Gastrocnemius medialis (tissue), 4 donors: ENCODE results near the gene ATP9A.

Experiments used
- CTCF ChIP-seq, 5 experiments: fragments of 450-650 bp in 3 of 5; fragments of 200-600 bp in 2 of 5; sonication (generic) in 2 of 5; IDR thresholded peaks in 4 of 5; conservative IDR thresholded peaks in 1 of 5; 1 replicate in 4 of 5; 2 replicates in 1 of 5; pipeline ENCODE4 v1.5.1; 2016 to 2019; ENCODE audit warnings: antibody characterized with exemption in 5 of 5, mild to moderate bottlenecking in 3 of 5, moderate library complexity in 3 of 5
- POLR2A ChIP-seq, 2 donors: fragments of 450-650 bp; IDR thresholded peaks; one replicate each; pipeline ENCODE4 v1.6.1; 2017; ENCODE audit warnings: antibody characterized with exemption in 2 of 2, mild to moderate bottlenecking in 2 of 2, moderate library complexity in 2 of 2

- TF ChIP-seq CTCF (IDR thresholded peaks at IDR 0.05 in 4 of 5, conservative IDR thresholded peaks at IDR 0.05 in 1 of 5) (no peak), POLR2A (IDR thresholded peaks at IDR 0.05) (no peak)
Measured at GRCh38 chr20:51734876-51735720, 33.1 kb downstream of the ATP9A start.
